B cell (primary cell): Measurements from ENCODE around the gene PNKP. TPM values are rescaled to one million over a fixed set of nuclear protein-coding genes. Genes with fewer than 3 reads are reported as not detected.
A peak's percentile ranks its signal among the peaks of the same experiment; 100 is the strongest.

Experiments used
- ATAC-seq: fragments of 200-7000 bp; cut with Tn5 transposase; one replicate; pipeline ENCODE4 v1.10.0; 2021; ENCODE audit warnings: low read depth, mild to moderate bottlenecking, moderate number of reproducible peaks, moderate library complexity
- CTCF ChIA-PET: fragments of 350-600 bp; sonication (Branson Sonifier 250); formaldehyde crosslinking; loops from one replicate; lab custom pipeline; 2021; ENCODE audit warnings: antibody characterized with exemption, inconsistent platforms; lab: Charles Lee
- POLR2A ChIA-PET: fragments of 350-600 bp; sonication (Branson Sonifier 250); formaldehyde crosslinking; loops from one replicate; lab custom pipeline; 2021; ENCODE audit warnings: antibody characterized with exemption; lab: Charles Lee
- DNase-seq: peaks from one replicate; pipeline ENCODE4 v3.0.0; 2013
- H2AFZ ChIP-seq: 2 replicates; pipeline ENCODE4 v1.6.1; 2012; ENCODE audit warnings: mild to moderate bottlenecking, low read depth, low read length; ENCODE audit not compliant: insufficient read depth, poor library complexity, severe bottlenecking
- H3K27ac ChIP-seq, 2 donors: 1 replicate in 1 of 2; 2 replicates in 1 of 2; pipeline ENCODE4 v1.5.1; 2012 to 2013; ENCODE audit warnings: low read length in 2 of 2, mild to moderate bottlenecking in 2 of 2, moderate library complexity in 1 of 2
- H3K27me3 ChIP-seq, 4 experiments: fragments of 200-600 bp in 1 of 4; sonication (generic) in 1 of 4; replicated peaks in 1 of 4; 1 replicate in 2 of 4; 2 replicates in 2 of 4; pipeline versions ENCODE4 v1.6.1 to v1.7.0; 2013 to 2016; ENCODE audit warnings: low read length in 3 of 4, mild to moderate bottlenecking in 2 of 4, mixed read lengths in 1 of 4, moderate library complexity in 1 of 4; ENCODE audit not compliant: insufficient read depth in 4 of 4, control insufficient read depth in 3 of 4; ENCODE audit errors: control extremely low read depth in 1 of 4
- H3K36me3 ChIP-seq, 2 experiments: replicated peaks in 1 of 2; 1 replicate in 1 of 2; 2 replicates in 1 of 2; pipeline versions ENCODE4 v1.6.1 to v1.7.1; 2013; ENCODE audit warnings: low read length in 1 of 2; ENCODE audit not compliant: insufficient read depth in 2 of 2, control insufficient read depth in 1 of 2; ENCODE audit errors: control extremely low read depth in 1 of 2, extremely low read depth in 1 of 2
- H3K4me1 ChIP-seq, 2 donors: fragments of 200-600 bp in 1 of 2; sonication (generic) in 1 of 2; 1 replicate in 1 of 2; 2 replicates in 1 of 2; pipeline versions ENCODE4 v1.5.1 to v1.6.1; 2013 to 2017; ENCODE audit warnings: low read length in 2 of 2; ENCODE audit not compliant: control insufficient read depth in 2 of 2, insufficient read depth in 2 of 2
- H3K4me2 ChIP-seq: replicated peaks from 2 replicates; pipeline ENCODE3; 2012; ENCODE audit warnings: mild to moderate bottlenecking, low read depth, low read length; ENCODE audit not compliant: poor library complexity, severe bottlenecking
- H3K4me3 ChIP-seq, 5 experiments: fragments of 200-600 bp in 1 of 5; sonication (generic) in 1 of 5; 1 replicate in 3 of 5; 2 replicates in 2 of 5; pipeline versions ENCODE4 v1.5.1 to v1.7.0; 2011 to 2016; ENCODE audit warnings: low read length in 4 of 5, mild to moderate bottlenecking in 4 of 5, low read depth in 2 of 5, control low read depth in 1 of 5, moderate library complexity in 1 of 5; ENCODE audit not compliant: insufficient read depth in 1 of 5; ENCODE audit errors: control extremely low read depth in 1 of 5, extremely low read depth in 1 of 5
- H3K79me2 ChIP-seq: fragments of 200-600 bp; sonication (generic); one replicate; pipeline ENCODE4 v1.6.0; 2016; ENCODE audit warnings: low read length; ENCODE audit not compliant: control insufficient read depth, insufficient read depth
- H3K9ac ChIP-seq: fragments of 200-600 bp; sonication (generic); 2 replicates; pipeline ENCODE4 v1.6.1; 2017; ENCODE audit warnings: mild to moderate bottlenecking, low read length, moderate library complexity
- H3K9me3 ChIP-seq, 3 donors: one replicate each; pipeline versions ENCODE4 v1.6.1 to v1.7.1; 2013; ENCODE audit warnings: low read length in 2 of 3; ENCODE audit not compliant: control insufficient read depth in 2 of 3, insufficient read depth in 1 of 3; ENCODE audit errors: control extremely low read depth in 1 of 3
- H4K20me1 ChIP-seq: 2 replicates; pipeline ENCODE4 v1.6.0; 2012; ENCODE audit warnings: mild to moderate bottlenecking, low read length; ENCODE audit not compliant: insufficient read depth, control insufficient read depth, poor library complexity, severe bottlenecking
- H3K27ac Mint-ChIP-seq: one replicate; pipeline ENCODE4 v1.8.0; 2021; ENCODE audit warnings: mixed read lengths
- H3K27me3 Mint-ChIP-seq: one replicate; pipeline ENCODE4 v1.8.0; 2021; ENCODE audit warnings: mixed read lengths
- H3K4me1 Mint-ChIP-seq: one replicate; pipeline ENCODE4 v1.8.0; 2021; ENCODE audit warnings: mixed read lengths
- H3K4me3 Mint-ChIP-seq: one replicate; pipeline ENCODE4 v1.8.0; 2021; ENCODE audit warnings: mixed read lengths
- H3K9me3 Mint-ChIP-seq: one replicate; pipeline ENCODE4 v1.8.0; 2022; ENCODE audit warnings: mixed read lengths; ENCODE audit not compliant: insufficient read depth
- EZH2 ChIP-seq: IDR thresholded peaks from 2 replicates; pipeline ENCODE4 v1.6.1; 2012; ENCODE audit warnings: borderline replicate concordance, low read depth, mild to moderate bottlenecking, moderate library complexity, low read length; ENCODE audit not compliant: insufficient read depth, poor library complexity, severe bottlenecking
- WGBS: methylation state at CpG from one replicate; pipeline ENCODE4 v1.1.5; 2013; ENCODE audit warnings: missing lambda C conversion rate; ENCODE audit not compliant: insufficient coverage; 5-methylcytosine and 5-hydroxymethylcytosine counted together
- intact Hi-C: fragments of 100-400 bp; cut with micrococcal nuclease; formaldehyde crosslinking; loops from one replicate; pipeline ENCODE4 v1.10.0; 2022
- polyA plus RNA-seq: library from polyadenylated mRNA; depleted of rRNA; stranded (reverse); fragments of >200 nt; gene quantifications from 2 replicates; pipeline ENCODE4 v1.2.3, GENCODE V29; 2012
- total RNA-seq, 2 donors: library from RNA; stranded (reverse); fragments of 120-200 nt in 1 of 2; gene quantifications; 1 replicate in 1 of 2; 2 replicates in 1 of 2; pipeline versions ENCODE4 v1.2.3 to v1.2.4, GENCODE V29; 2013 to 2022
- TF ChIP-seq, protein P1 (sequence below): fragments of 200-600 bp; IDR thresholded peaks from one replicate; pipeline ENCODE4 v1.8.0; 2022; ENCODE audit warnings: antibody characterized with exemption, mild to moderate bottlenecking

The PNKP gene
- total and polyA plus RNA-seq, 2 donors (not counting 1 experiment from before 2014, with no cell fraction given) = 173 to 274 TPM

GRCh38 chr19:49894879-49895565 lies 27.6 kb upstream of the PNKP start:
- CTCF ChIA-PET = interaction anchor here (1.1 to 3.6 kb wide), 3 partner anchors 16 to 32 kb away, joined by 3 to 17 read pairs (median 5); no protein-coding TSS in a partner anchor
- no peaks in the 10 kb centered on the region for H3K9me3 ChIP-seq
- no peak for ATAC-seq

More at GRCh38 chr19:49894879-49895565, 27.6 kb upstream of the PNKP start:
- TF ChIP-seq, protein P1, sequence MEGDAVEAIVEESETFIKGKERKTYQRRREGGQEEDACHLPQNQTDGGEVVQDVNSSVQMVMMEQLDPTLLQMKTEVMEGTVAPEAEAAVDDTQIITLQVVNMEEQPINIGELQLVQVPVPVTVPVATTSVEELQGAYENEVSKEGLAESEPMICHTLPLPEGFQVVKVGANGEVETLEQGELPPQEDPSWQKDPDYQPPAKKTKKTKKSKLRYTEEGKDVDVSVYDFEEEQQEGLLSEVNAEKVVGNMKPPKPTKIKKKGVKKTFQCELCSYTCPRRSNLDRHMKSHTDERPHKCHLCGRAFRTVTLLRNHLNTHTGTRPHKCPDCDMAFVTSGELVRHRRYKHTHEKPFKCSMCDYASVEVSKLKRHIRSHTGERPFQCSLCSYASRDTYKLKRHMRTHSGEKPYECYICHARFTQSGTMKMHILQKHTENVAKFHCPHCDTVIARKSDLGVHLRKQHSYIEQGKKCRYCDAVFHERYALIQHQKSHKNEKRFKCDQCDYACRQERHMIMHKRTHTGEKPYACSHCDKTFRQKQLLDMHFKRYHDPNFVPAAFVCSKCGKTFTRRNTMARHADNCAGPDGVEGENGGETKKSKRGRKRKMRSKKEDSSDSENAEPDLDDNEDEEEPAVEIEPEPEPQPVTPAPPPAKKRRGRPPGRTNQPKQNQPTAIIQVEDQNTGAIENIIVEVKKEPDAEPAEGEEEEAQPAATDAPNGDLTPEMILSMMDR = no peak
- no peak for TF ChIP-seq EZH2
- Histone ChIP-seq H4K20me1 (no peaks in the 10 kb centered on the region), H3K27me3 (no peaks in the 10 kb centered on the region), H3K4me3 (no peak overlapping the region), H3K4me1 (peaks cover 30 to 48% of the 10 kb centered on the region in 2 donors), H3K36me3 (no peaks in the 10 kb centered on the region), H2AFZ (no peak overlapping the region), H3K27ac (no peak overlapping the region), H3K9ac (no peak overlapping the region), H3K4me2 (peak overlapping the region; percentile 94), H3K79me2 (peaks cover 4% of the 10 kb centered on the region)
- intact Hi-C loops = no loop called here
- DNase-seq = no peak
- H3K27me3 Mint-ChIP-seq = no peaks in the 10 kb centered on the region
- no peaks in the 10 kb centered on the region for H3K9me3 Mint-ChIP-seq
- peak overlapping the region; percentile 37 for H3K4me3 Mint-ChIP-seq
- peak overlapping the region; percentile 61 for H3K27ac Mint-ChIP-seq
- WGBS = 81% methylated on average over 12 of the region's 17 CpGs
- POLR2A ChIA-PET = interaction anchor here (1.4 to 3.0 kb wide), 2 partner anchors 16 to 34 kb away, joined by 10 to 20 read pairs; partner anchors contain the start of genes ATF5 and NUP62
- H3K4me1 Mint-ChIP-seq = peaks cover 50% of the 10 kb centered on the region
